Neural progenitor cell (in vitro differentiated cells): ENCODE measurements around the gene MYO10.

Source experiments
- CTCF ChIP-seq: fragments of 200-600 bp; sonication (generic); IDR thresholded peaks from 2 replicates; pipeline ENCODE4 v1.5.1; 2017; ENCODE audit warnings: antibody characterized with exemption, mild to moderate bottlenecking
- EZH2phosphoT487 ChIP-seq: fragments of 200-600 bp; sonication (generic); IDR thresholded peaks from 2 replicates; pipeline ENCODE4 v1.6.1; 2017; ENCODE audit warnings: antibody characterized with exemption

GRCh38 chr5:16929831-16930230 is 6.3 kb downstream of the MYO10 start:
- TF ChIP-seq CTCF, result no peak
- TF ChIP-seq EZH2phosphoT487, result no peak
